Spleen (tissue), 11 donors: ENCODE results near the gene SEC11C. TPM values are rescaled to one million over a fixed set of nuclear protein-coding genes. Genes with fewer than 3 reads are reported as not detected.

Experiments
- DNase-seq: peaks from one replicate; pipeline ENCODE4 v3.0.0-alpha.2; 2020
- H3K27ac ChIP-seq, 8 donors: fragments of 200-600 bp; sonication (generic) in 7 of 8; 1 replicate in 4 of 8; 2 replicates in 4 of 8; pipeline versions ENCODE4 v1.5.0 to v1.8.0; 2016 to 2021; ENCODE audit warnings: inconsistent platforms in 4 of 8, mild to moderate bottlenecking in 4 of 8, moderate library complexity in 1 of 8
- H3K27me3 ChIP-seq, 7 donors: fragments of 200-600 bp; sonication (generic) in 6 of 7; replicated peaks in 1 of 7; 1 replicate in 4 of 7; 2 replicates in 3 of 7; pipeline versions ENCODE4 v1.5.0 to v1.8.0; 2016 to 2021; ENCODE audit warnings: inconsistent platforms in 3 of 7, mild to moderate bottlenecking in 1 of 7
- H3K36me3 ChIP-seq, 6 donors: fragments of 200-600 bp; sonication (generic) in 5 of 6; 1 replicate in 4 of 6; 2 replicates in 2 of 6; pipeline versions ENCODE4 v1.5.0 to v1.8.0; 2016 to 2021; ENCODE audit warnings: inconsistent platforms in 2 of 6
- H3K4me1 ChIP-seq, 6 donors: fragments of 200-600 bp; sonication (generic) in 5 of 6; 1 replicate in 3 of 6; 2 replicates in 3 of 6; pipeline versions ENCODE4 v1.5.0 to v1.8.0; 2016 to 2021; ENCODE audit warnings: inconsistent platforms in 3 of 6
- H3K4me3 ChIP-seq, 8 donors: fragments of 200-600 bp; sonication (generic) in 7 of 8; 1 replicate in 4 of 8; 2 replicates in 4 of 8; pipeline versions ENCODE4 v1.5.0 to v1.8.0; 2016 to 2021; ENCODE audit warnings: inconsistent platforms in 4 of 8, mild to moderate bottlenecking in 4 of 8, moderate library complexity in 2 of 8
- H3K9me3 ChIP-seq, 8 donors: fragments of 200-600 bp; sonication (generic) in 7 of 8; 1 replicate in 4 of 8; 2 replicates in 4 of 8; pipeline versions ENCODE4 v1.5.0 to v1.8.0; 2016 to 2021; ENCODE audit warnings: inconsistent platforms in 4 of 8
- POLR2A ChIP-seq, 3 donors: fragments of 450-650 bp; IDR thresholded peaks; one replicate each; pipeline ENCODE4 v1.5.1; 2017; ENCODE audit warnings: antibody characterized with exemption in 3 of 3, mild to moderate bottlenecking in 1 of 3
- POLR2AphosphoS5 ChIP-seq, 3 donors: sonication (generic); formaldehyde crosslinking; IDR thresholded peaks; one replicate each; pipeline ENCODE4 v1.5.1; 2017; ENCODE audit warnings: antibody characterized with exemption in 3 of 3
- WGBS, 5 donors: extraction: QIAGEN DNeasy Blood & Tissue Kit in 3 of 5; methylation state at CpG; one replicate each; pipeline versions ENCODE4 v1.1.5 to v1.1.7; 2013 to 2018; 5-methylcytosine and 5-hydroxymethylcytosine counted together
- intact Hi-C: fragments of 100-400 bp; cut with DNase I; formaldehyde crosslinking; loops from one replicate; pipeline ENCODE4 v1.15.0; 2023; ENCODE audit warnings: low total_unique reads
- polyA plus RNA-seq, 3 donors: library from polyadenylated mRNA; stranded (reverse); fragments of 200-250 nt; gene quantifications; one replicate each; pipeline ENCODE4 v1.2.1, GENCODE V29; 2013
- total RNA-seq, 7 donors: library from RNA; depleted of rRNA in 3 of 7; stranded (reverse); fragments of >200 nt in 3 of 7; fragmentation: NEBNext Ultra II Directional in 4 of 7; extraction: Animal tissue kit (Norgen Biotek cat#: 25700) in 4 of 7; gene quantifications; one replicate each; pipeline versions ENCODE4 v1.1.0 to v1.2.1, GENCODE V29; 2016 to 2021
- TF ChIP-seq, protein P1 (sequence below), 11 experiments: fragments of 200-600 bp in 7 of 11; fragments of 450-650 bp in 4 of 11; sonication (generic) in 4 of 11; IDR thresholded peaks in 8 of 11; conservative IDR thresholded peaks in 3 of 11; 1 replicate in 7 of 11; 2 replicates in 4 of 11; pipeline versions ENCODE4 v1.4.0 to v1.8.0; 2016 to 2021; ENCODE audit warnings: antibody characterized with exemption in 11 of 11, inconsistent platforms in 4 of 11, mild to moderate bottlenecking in 1 of 11
- donor health status: healthy with polysubstance abuse.
- donor health status: DM: no; HTN: no; CAD: no; lungs with moderate emphysema.
- donor health status: DM: no; HTN: no; CAD: no.
- donor health status: Bipolar disorder and iron deficiency.
- donor health status: healthy.
- donor health status: DM: no; HTN: no; CAD: no.
- donor health status: DM: yes; HTN: yes; CAD: no.

Gene SEC11C
- total and polyA plus RNA-seq, 10 donors: 36.7 to 117 (median 63.1) TPM

DNA sequence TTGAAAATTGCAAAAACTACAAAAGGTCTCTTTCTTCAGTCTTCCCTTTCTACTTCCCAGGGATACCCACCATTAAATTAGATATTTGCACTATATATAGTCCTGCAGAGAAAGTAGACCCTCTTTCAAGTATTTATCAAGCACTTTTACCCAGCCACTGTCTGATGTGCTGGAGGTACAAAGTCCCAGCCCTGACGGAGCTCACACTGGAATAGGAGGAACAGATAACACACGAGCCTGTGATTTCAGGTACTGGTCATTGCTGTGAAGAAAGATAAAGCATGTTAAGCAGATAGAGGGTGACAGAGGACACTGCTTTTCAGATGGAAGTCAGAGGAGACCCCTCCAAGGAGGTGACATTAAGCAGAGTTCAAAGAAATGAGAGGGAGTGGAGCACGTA, 19.6 kb downstream of the SEC11C start:
- no peaks in the 10 kb centered on the region for H3K27me3 ChIP-seq
- no peak for TF ChIP-seq POLR2AphosphoS5 (IDR thresholded peaks at IDR 0.05)
- TF ChIP-seq, protein P1, sequence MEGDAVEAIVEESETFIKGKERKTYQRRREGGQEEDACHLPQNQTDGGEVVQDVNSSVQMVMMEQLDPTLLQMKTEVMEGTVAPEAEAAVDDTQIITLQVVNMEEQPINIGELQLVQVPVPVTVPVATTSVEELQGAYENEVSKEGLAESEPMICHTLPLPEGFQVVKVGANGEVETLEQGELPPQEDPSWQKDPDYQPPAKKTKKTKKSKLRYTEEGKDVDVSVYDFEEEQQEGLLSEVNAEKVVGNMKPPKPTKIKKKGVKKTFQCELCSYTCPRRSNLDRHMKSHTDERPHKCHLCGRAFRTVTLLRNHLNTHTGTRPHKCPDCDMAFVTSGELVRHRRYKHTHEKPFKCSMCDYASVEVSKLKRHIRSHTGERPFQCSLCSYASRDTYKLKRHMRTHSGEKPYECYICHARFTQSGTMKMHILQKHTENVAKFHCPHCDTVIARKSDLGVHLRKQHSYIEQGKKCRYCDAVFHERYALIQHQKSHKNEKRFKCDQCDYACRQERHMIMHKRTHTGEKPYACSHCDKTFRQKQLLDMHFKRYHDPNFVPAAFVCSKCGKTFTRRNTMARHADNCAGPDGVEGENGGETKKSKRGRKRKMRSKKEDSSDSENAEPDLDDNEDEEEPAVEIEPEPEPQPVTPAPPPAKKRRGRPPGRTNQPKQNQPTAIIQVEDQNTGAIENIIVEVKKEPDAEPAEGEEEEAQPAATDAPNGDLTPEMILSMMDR (IDR thresholded peaks at IDR 0.05 in 8 of 11, conservative IDR thresholded peaks at IDR 0.05 in 3 of 11): no peak
- no peak for TF ChIP-seq POLR2A (IDR thresholded peaks at IDR 0.05)
- H3K9me3 ChIP-seq: no peaks in the 10 kb centered on the region
- no peak overlapping the region for H3K4me3 ChIP-seq
- DNase-seq: no peak
- 90 to 95% (median 91%) methylated on average over 3 of the region's 3 CpGs for WGBS, 5 donors
- H3K27ac ChIP-seq: no peak overlapping the region
- peaks cover 0 to 65% (median 29%) of the 10 kb centered on the region in 6 donors for H3K36me3 ChIP-seq
- no peaks in the 10 kb centered on the region for H3K4me1 ChIP-seq
- intact Hi-C loops: no loop called here

DNA sequence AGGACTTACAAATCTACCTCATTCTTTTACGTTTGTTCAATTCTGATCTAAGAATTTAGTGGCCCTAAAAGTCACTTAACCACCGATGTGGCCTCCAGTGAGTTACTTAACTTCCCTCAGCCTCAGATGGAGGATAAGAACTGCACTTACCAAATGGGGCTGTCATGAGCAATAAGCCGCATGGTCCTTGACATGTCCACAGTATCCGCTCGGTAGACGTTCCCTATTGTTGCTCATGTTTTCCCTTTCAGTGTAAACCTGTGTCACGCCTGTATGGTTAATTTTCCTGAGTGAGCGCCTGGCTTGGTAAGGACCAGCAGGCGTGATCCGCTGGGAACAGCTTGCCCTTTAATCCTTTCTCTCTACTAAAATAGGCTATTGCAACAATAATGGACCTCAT, 20.3 kb downstream of the SEC11C start:
- Histone ChIP-seq H3K4me3 (no peak overlapping the region), H3K9me3 (no peaks in the 10 kb centered on the region), H3K4me1 (no peaks in the 10 kb centered on the region), H3K27me3 (no peaks in the 10 kb centered on the region), H3K36me3 (peaks cover 0 to 58% (median 23%) of the 10 kb centered on the region in 6 donors), H3K27ac (no peak overlapping the region)
- DNase-seq: no peak
- WGBS, 5 donors: 84 to 95% (median 87%) methylated on average over 10 of the region's 10 CpGs
- no peak for TF ChIP-seq POLR2AphosphoS5 (IDR thresholded peaks at IDR 0.05)
- intact Hi-C loops: no loop called here

DNA sequence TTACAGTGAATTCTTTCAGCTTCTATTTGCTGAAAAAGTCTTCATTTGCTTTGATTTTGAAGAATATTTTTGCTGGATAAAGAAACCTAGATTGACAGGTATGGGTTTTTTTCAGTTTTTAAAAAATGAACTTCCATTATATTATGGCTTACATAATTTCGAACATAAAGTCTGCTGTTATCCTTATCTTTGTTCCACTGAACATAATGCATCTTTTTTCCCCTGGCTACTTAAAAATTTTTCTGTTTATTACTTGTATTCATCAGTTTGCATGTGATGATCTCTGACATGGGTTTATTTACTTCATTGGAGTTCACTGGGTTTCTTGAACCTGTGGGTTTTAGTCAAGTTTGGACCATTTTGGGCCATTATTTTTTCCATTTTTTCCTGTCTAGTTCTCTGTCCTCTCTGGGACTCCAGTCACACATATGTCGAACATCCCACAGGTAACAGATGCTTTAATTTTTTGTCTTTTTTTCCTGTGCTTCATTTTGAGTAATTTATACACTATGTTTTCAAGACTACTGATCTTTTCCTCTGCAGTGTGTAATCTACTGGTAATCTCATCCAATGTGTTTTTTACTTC, 33.1 kb downstream of the SEC11C start:
- Histone ChIP-seq H3K4me1 (no peaks in the 10 kb centered on the region), H3K27me3 (peaks cover 0 to 6% (median 0%) of the 10 kb centered on the region in 7 donors), H3K36me3 (no peaks in the 10 kb centered on the region), H3K27ac (no peak overlapping the region), H3K4me3 (no peak overlapping the region), H3K9me3 (peaks cover 0 to 50% (median 37%) of the 10 kb centered on the region in 8 donors)
- TF ChIP-seq, protein P1 (IDR thresholded peaks at IDR 0.05 in 8 of 11, conservative IDR thresholded peaks at IDR 0.05 in 3 of 11): no peak
- TF ChIP-seq POLR2A (IDR thresholded peaks at IDR 0.05) (no peak), POLR2AphosphoS5 (IDR thresholded peaks at IDR 0.05) (no peak)
- WGBS, 5 donors: 78 to 88% (median 84%) methylated on average over 2 of the region's 2 CpGs
- intact Hi-C loops: no loop called here
- DNase-seq: no peak

DNA sequence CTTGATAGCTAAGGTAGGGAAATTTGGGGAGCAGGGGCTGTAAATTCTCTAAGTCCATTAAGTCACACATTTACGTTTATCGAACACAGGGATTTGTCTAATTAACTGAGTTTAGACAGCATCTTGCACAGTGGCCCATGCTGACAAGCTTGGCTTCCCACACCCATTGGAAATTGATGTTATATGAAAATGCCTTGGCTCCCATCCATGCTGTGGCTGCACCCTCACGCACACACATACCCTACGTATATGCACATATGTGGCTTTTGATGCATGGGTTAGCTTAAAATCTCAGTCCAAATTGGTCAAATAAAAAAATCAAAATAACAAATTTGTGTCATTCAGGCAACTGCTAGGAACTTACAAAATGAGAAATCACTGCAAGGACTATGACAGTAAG, 37.8 kb downstream of the SEC11C start:
- H3K9me3 ChIP-seq: peaks cover 0 to 31% (median 20%) of the 10 kb centered on the region in 8 donors
- WGBS, 5 donors: 91 to 96% (median 93%) methylated on average over 4 of the region's 4 CpGs
- intact Hi-C loops: no loop called here
- H3K4me3 ChIP-seq: no peak overlapping the region
- H3K27ac ChIP-seq: no peak overlapping the region
- no peak for TF ChIP-seq POLR2A (IDR thresholded peaks at IDR 0.05)
- TF ChIP-seq, protein P1 (IDR thresholded peaks at IDR 0.05 in 8 of 11, conservative IDR thresholded peaks at IDR 0.05 in 3 of 11): no peak
- TF ChIP-seq POLR2AphosphoS5 (IDR thresholded peaks at IDR 0.05): no peak
- no peaks in the 10 kb centered on the region for H3K36me3 ChIP-seq
- H3K4me1 ChIP-seq: no peaks in the 10 kb centered on the region
- peaks cover 0 to 12% (median 0%) of the 10 kb centered on the region in 7 donors for H3K27me3 ChIP-seq
- DNase-seq: no peak
